ENCODE results near the gene PNMA6E.

PNMA6E gene

DNA sequence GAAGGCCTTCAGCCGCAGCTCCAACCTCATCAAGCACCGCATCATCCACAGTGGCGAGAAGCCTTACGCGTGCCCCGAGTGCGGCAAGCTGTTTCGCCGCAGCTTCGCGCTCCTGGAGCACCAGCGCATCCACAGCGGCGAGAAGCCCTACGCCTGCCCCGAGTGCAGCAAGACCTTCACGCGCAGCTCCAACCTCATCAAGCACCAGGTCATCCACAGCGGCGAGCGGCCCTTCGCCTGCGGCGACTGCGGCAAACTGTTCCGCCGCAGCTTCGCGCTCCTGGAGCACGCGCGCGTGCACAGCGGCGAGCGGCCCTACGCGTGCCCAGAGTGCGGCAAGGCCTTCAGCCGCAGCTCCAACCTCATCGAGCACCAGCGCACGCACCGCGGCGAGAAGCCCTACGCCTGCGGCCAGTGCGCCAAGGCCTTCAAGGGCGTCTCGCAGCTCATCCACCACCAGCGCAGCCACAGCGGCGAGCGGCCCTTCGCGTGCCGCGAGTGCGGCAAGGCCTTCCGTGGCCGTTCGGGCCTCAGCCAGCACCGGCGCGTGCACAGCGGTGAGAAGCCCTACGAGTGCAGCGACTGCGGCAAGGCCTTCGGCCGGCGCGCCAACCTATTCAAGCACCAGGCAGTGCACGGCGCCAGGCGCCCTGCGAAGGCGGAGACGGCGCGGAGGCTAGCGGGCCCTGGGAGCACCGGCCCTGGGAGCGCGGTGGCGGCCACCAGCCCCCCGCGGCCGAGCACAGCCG, 19.9 kb upstream of the PNMA6E start:
- Histone ChIP-seq H3K9me3 (ENCODE audit: insufficient read depth, low read length, severe bottlenecking) (no peaks in the 10 kb centered on the region), H3K9ac (ENCODE audit: low read depth, low read length) (no peak overlapping the region), H3K4me3 (ENCODE audit: low read depth in 1 of 2, low read length in 2 of 2) (no peak overlapping the region), H3K27ac (ENCODE audit: low read length) (no peak overlapping the region), H3K36me3 (ENCODE audit: insufficient read depth, low read length) (no peaks in the 10 kb centered on the region), H4K20me1 (ENCODE audit: insufficient read depth, low read length) (no peaks in the 10 kb centered on the region), H3K79me2 (ENCODE audit: insufficient read depth, low read length) (no peaks in the 10 kb centered on the region), H3K4me1 (ENCODE audit: insufficient read depth, low read length) (no peaks in the 10 kb centered on the region), H3K27me3 (ENCODE audit: insufficient read depth, low read length, poor library complexity) (peaks cover 3% of the 10 kb centered on the region), H3K4me2 (ENCODE audit: insufficient read depth, low read length) (no peak overlapping the region), H2AFZ (ENCODE audit: low read depth, low read length) (no peak overlapping the region)
- ATAC-seq (ENCODE audit: insufficient read depth, low read depth) (no peak), DNase-seq (no peak)
- TF ChIP-seq, protein P1, sequence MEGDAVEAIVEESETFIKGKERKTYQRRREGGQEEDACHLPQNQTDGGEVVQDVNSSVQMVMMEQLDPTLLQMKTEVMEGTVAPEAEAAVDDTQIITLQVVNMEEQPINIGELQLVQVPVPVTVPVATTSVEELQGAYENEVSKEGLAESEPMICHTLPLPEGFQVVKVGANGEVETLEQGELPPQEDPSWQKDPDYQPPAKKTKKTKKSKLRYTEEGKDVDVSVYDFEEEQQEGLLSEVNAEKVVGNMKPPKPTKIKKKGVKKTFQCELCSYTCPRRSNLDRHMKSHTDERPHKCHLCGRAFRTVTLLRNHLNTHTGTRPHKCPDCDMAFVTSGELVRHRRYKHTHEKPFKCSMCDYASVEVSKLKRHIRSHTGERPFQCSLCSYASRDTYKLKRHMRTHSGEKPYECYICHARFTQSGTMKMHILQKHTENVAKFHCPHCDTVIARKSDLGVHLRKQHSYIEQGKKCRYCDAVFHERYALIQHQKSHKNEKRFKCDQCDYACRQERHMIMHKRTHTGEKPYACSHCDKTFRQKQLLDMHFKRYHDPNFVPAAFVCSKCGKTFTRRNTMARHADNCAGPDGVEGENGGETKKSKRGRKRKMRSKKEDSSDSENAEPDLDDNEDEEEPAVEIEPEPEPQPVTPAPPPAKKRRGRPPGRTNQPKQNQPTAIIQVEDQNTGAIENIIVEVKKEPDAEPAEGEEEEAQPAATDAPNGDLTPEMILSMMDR (IDR thresholded peaks at IDR 0.05; ENCODE audit: borderline replicate concordance, extremely low read depth, low read length, poor library complexity, severe bottlenecking), result no peak
- no peak for TF ChIP-seq EZH2 (IDR thresholded peaks at IDR 0.05; ENCODE audit: borderline replicate concordance, low read depth, low read length, severe bottlenecking)

DNA sequence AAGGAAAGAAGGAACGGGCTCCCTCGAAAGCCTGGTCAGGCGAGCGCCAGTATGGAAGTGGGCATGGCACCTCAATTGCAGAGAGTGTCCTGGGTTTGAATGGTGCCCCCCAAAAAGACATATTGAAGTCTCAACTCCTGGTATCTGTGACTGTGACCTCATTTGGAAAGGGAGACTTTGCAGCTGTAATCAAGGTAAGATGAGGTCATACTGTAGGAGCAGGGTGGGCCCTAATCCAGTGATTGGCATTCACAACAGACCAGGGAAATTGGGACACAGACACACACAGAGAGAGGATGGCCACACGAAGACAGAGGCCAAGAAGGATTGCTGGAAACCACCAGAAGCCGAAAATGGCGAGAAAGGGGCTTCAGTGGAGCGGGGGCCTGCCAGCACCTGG, 16.5 kb upstream of the PNMA6E start:
- ATAC-seq (ENCODE audit: insufficient read depth, low read depth) (no peak), DNase-seq (no peak)
- Histone ChIP-seq H2AFZ (ENCODE audit: low read depth, low read length) (no peak overlapping the region), H3K36me3 (ENCODE audit: insufficient read depth, low read length) (no peaks in the 10 kb centered on the region), H3K27me3 (ENCODE audit: insufficient read depth, low read length, poor library complexity) (peaks cover 3% of the 10 kb centered on the region), H3K9ac (ENCODE audit: low read depth, low read length) (no peak overlapping the region), H3K4me3 (ENCODE audit: low read depth in 1 of 2, low read length in 2 of 2) (no peak overlapping the region), H3K9me3 (ENCODE audit: insufficient read depth, low read length, severe bottlenecking) (no peaks in the 10 kb centered on the region), H3K4me2 (ENCODE audit: insufficient read depth, low read length) (no peak overlapping the region), H3K4me1 (ENCODE audit: insufficient read depth, low read length) (no peaks in the 10 kb centered on the region), H4K20me1 (ENCODE audit: insufficient read depth, low read length) (no peaks in the 10 kb centered on the region), H3K79me2 (ENCODE audit: insufficient read depth, low read length) (no peaks in the 10 kb centered on the region), H3K27ac (ENCODE audit: low read length) (no peak overlapping the region)
- TF ChIP-seq, protein P1 (IDR thresholded peaks at IDR 0.05; ENCODE audit: borderline replicate concordance, extremely low read depth, low read length, poor library complexity, severe bottlenecking), result no peak
- TF ChIP-seq EZH2 (IDR thresholded peaks at IDR 0.05; ENCODE audit: borderline replicate concordance, low read depth, low read length, severe bottlenecking), result no peak

DNA sequence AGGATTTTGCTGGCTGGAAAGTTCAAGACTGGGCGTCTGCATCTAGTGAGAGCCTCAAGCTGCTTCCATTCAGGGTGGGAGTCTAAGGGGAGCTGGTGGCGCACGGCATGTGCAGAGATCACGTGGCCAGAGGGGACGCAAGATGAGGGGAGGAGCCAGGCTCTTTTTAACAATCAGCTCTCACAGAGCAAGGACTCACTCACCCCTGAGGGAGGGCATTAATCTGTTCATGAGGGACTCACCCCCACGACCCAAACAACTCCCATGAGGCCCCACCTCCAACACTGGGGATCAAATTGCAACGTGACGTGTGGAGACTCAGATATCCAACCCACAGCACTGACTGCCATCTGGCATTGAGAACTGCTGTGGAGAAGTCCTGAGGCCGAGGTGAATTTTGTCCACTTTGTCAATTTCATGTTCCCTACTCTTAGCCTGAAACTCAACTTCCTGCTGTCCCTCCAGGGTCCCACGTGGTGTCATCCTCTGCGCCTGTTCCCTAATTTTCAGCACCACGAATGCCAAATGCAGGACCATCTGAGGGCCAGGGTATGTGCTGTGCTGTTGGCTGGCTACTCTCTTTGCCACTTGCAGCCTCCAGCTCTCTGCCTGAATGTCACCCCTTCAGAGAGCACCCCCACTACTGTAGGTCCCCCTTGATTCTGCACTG, 15.8 kb upstream of the PNMA6E start:
- DNase-seq (no peak), ATAC-seq (ENCODE audit: insufficient read depth, low read depth) (no peak)
- H2AFZ ChIP-seq (ENCODE audit: low read depth, low read length), result no peak overlapping the region
- no peaks in the 10 kb centered on the region for H3K9me3 ChIP-seq (ENCODE audit: insufficient read depth, low read length, severe bottlenecking)
- H4K20me1 ChIP-seq (ENCODE audit: insufficient read depth, low read length), result no peaks in the 10 kb centered on the region
- no peak for TF ChIP-seq EZH2 (IDR thresholded peaks at IDR 0.05; ENCODE audit: borderline replicate concordance, low read depth, low read length, severe bottlenecking)
- TF ChIP-seq, protein P1 (IDR thresholded peaks at IDR 0.05; ENCODE audit: borderline replicate concordance, extremely low read depth, low read length, poor library complexity, severe bottlenecking), result no peak
- H3K9ac ChIP-seq (ENCODE audit: low read depth, low read length), result no peak overlapping the region
- H3K79me2 ChIP-seq (ENCODE audit: insufficient read depth, low read length), result no peaks in the 10 kb centered on the region
- H3K4me3 ChIP-seq (ENCODE audit: low read depth in 1 of 2, low read length in 2 of 2), result no peak overlapping the region
- no peak overlapping the region for H3K4me2 ChIP-seq (ENCODE audit: insufficient read depth, low read length)
- H3K27me3 ChIP-seq (ENCODE audit: insufficient read depth, low read length, poor library complexity), result peaks cover 3% of the 10 kb centered on the region
- no peaks in the 10 kb centered on the region for H3K36me3 ChIP-seq (ENCODE audit: insufficient read depth, low read length)
- H3K27ac ChIP-seq (ENCODE audit: low read length), result no peak overlapping the region
- H3K4me1 ChIP-seq (ENCODE audit: insufficient read depth, low read length), result no peaks in the 10 kb centered on the region
